Measurements from ENCODE around the gene AREL1.

AREL1 gene

DNA sequence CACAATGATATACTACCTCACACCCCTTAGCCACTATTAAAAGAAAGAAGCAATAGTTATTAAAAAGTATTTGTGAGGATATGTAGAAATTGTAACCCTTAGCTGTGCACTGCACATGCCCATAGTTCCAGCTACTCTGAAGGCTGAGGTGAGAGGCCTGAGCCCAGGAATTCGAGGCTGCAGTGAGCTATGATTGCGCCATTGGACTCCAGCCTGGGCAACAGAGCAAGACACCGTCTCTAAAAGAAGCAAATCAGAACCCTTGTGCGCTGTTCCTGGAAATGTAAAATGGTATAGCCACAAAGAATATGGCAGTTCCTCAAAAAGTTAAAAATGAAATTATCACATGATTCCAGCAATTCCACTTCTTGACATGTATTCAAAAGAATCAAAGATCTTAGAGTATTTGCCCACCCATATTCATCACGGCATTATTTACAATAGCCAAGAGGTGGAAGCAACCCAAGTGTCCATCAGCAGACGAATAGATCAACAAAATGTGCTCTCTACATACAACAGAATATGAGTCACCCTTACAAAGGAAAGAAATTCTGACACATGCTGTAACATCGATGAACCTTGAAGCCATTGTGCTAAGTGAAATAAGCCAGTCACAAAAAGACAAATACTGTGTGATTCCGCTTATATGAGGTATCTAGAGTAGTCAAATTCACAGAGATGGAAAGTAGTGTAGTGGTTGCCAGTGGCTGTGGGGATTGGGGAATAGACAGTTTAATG, 26.6 kb upstream of the AREL1 start:
- TF ChIP-seq, protein P1, sequence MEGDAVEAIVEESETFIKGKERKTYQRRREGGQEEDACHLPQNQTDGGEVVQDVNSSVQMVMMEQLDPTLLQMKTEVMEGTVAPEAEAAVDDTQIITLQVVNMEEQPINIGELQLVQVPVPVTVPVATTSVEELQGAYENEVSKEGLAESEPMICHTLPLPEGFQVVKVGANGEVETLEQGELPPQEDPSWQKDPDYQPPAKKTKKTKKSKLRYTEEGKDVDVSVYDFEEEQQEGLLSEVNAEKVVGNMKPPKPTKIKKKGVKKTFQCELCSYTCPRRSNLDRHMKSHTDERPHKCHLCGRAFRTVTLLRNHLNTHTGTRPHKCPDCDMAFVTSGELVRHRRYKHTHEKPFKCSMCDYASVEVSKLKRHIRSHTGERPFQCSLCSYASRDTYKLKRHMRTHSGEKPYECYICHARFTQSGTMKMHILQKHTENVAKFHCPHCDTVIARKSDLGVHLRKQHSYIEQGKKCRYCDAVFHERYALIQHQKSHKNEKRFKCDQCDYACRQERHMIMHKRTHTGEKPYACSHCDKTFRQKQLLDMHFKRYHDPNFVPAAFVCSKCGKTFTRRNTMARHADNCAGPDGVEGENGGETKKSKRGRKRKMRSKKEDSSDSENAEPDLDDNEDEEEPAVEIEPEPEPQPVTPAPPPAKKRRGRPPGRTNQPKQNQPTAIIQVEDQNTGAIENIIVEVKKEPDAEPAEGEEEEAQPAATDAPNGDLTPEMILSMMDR (IDR thresholded peaks at IDR 0.05; ENCODE audit: low read depth, low read length, missing control alignments), result no peak
- no peak for DNase-seq (ENCODE audit: low read depth)
- H3K4me3 ChIP-seq (ENCODE audit: low read depth, low read length), result no peak overlapping the region

DNA sequence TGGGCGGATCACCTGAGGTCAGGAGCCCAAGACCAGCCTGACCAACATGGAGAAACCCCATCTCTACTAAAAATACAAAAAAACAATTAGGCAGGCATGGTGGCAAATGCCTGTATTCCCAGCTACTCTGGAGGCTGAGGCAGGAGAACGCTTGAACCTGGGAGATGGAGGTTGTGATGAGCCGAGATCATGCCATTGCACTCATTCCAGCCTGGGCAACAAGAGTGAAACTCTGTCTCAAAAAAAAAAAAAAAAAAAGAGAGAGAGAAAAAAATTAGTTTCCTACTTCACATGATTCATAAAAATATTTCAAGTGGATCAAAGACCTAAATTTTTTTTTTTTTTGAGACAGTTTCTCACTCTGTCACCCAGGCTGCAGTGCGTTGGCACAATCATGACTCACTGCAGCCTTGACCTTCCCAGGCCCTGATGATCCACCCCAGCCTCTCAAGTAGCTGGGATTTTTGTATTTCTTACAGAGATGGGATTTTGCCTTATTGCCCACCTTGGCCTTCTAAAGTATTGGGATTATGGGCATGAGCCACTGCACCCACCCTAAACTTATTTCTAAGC, 25.0 kb upstream of the AREL1 start:
- TF ChIP-seq, protein P1 (IDR thresholded peaks at IDR 0.05; ENCODE audit: low read depth, low read length, missing control alignments), result no peak
- DNase-seq (ENCODE audit: low read depth), result no peak
- H3K4me3 ChIP-seq (ENCODE audit: low read depth, low read length), result no peak overlapping the region

DNA sequence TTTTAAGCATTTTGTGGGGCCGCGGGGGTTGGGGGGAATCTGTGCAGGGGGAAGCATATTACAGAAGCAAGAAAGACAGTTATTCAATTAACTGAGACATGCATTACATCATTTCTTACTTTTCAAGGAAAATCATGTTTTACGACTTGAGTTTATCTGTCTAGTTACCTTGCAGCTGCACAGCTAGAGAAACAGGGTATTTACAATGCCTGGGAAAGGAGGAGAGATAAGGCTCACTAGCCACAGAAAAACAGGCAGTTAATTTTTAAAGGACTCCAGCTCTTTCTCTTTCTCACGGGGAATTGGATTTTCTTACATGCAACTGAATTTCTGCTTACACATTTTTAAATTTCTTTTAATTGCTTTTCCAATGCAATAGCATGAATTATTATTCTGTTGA, 22.2 kb upstream of the AREL1 start:
- TF ChIP-seq, protein P1 (IDR thresholded peaks at IDR 0.05; ENCODE audit: low read depth, low read length, missing control alignments), result no peak
- DNase-seq (ENCODE audit: low read depth), result no peak
- H3K4me3 ChIP-seq (ENCODE audit: low read depth, low read length), result no peak overlapping the region

DNA sequence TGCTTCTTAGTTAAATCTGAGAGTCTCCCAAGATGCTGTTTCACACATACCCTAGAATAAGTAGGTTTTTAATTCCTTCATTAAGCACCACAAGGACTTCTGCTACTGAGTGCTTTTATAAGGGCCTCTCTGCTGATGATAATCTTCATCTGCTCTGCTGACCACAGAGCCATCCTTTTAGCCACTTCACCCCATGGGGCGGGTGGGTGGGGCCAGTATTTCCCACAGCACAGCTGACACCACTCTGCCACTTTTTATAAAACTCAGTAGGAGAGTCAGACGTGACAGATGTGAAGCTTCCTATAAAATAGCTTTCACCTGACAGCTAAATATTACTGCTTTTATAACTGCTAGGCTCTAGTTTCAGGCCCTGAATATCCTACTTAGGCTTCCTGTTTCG, 20.3 kb upstream of the AREL1 start:
- no peak for DNase-seq (ENCODE audit: low read depth)
- H3K4me3 ChIP-seq (ENCODE audit: low read depth, low read length), result no peak overlapping the region
- TF ChIP-seq, protein P1 (IDR thresholded peaks at IDR 0.05; ENCODE audit: low read depth, low read length, missing control alignments), result no peak

DNA sequence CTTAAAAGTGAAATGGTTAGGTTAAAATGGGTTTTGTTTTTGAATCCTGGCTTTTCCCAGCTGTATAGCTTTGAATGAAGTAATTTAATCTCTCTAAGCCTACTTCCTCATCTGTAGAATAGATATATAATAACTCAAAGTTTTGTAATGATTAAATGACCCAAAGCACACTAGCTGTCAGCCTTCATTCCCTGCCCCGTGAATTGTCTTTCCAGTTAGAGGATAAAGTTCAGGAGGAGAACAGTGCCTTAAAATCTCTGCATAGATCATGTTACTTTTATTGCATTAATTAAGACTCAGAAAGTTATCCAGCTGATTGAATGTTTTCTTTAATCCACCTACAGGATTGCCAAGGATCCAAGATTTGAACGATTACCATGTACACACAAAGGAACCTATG, 19.5 kb upstream of the AREL1 start:
- TF ChIP-seq, protein P1 (IDR thresholded peaks at IDR 0.05; ENCODE audit: low read depth, low read length, missing control alignments), result no peak
- DNase-seq (ENCODE audit: low read depth), result no peak

DNA sequence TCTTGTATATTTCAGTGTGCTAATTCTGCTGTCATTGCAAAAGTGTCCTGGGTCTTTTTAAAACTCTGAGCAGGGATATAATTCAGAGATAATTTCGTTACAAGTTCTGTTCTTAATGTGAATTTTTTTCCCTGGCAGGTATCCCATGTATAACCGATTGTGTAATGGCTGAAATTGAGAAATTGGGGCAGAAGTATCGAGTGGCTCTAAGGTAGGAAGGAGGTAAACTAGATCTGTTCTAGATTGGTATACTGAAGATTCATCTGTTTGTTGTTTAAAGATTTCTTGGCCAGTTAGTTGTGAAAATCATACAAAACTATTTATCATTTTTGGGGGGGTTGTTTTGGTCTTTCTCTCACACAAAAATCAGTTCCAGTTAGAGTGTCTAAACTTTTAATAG, 10.3 kb upstream of the AREL1 start:
- TF ChIP-seq, protein P1 (IDR thresholded peaks at IDR 0.05; ENCODE audit: low read depth, low read length, missing control alignments), result no peak
- H3K4me3 ChIP-seq (ENCODE audit: low read depth, low read length), result no peak overlapping the region
- no peak for DNase-seq (ENCODE audit: low read depth)

More for the DNA sequence above, 19.5 kb upstream of the AREL1 start:
- no peak overlapping the region for H3K4me3 ChIP-seq (ENCODE audit: low read depth, low read length)

DNA sequence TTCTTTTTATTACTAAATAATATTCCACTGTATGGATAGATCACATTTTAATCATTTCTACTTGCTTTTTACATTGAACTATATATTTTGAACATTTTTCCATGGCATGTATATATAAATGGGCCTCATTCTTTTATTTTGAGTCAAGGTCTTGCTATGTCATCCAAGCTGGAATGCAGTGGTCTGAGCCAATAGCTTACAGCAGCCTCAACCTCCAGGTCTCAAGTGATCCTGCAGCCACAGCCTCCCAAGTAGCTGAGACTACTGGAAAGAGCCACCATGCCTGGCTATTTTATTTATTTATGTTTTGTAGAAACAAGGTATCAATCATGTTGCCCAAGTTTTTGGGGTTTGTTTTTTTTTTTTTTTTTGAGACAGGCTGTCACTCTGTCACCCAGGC, 7.6 kb upstream of the AREL1 start:
- no peak for DNase-seq (ENCODE audit: low read depth)
- H3K4me3 ChIP-seq (ENCODE audit: low read depth, low read length), result no peak overlapping the region
- TF ChIP-seq, protein P1 (IDR thresholded peaks at IDR 0.05; ENCODE audit: low read depth, low read length, missing control alignments), result no peak

Measured in GM12864 (cell line).